GM13977 (cell line): Measurements from ENCODE around the gene IFIT1.
"Not testable (repeated sequence)": the region's sequence is repeated elsewhere in the genome, so short reads cannot be mapped to it uniquely, and the experiment has no call there.

Source experiments
- DNase-seq: peaks from one replicate; pipeline ENCODE4 v3.0.0; 2012; ENCODE audit warnings: low spot score
- CTCF ChIP-seq: IDR thresholded peaks from 2 replicates; pipeline ENCODE4 v1.5.1; 2012; ENCODE audit warnings: mild to moderate bottlenecking, control low read depth; ENCODE audit not compliant: insufficient read depth; ENCODE audit errors: extremely low read depth, missing control alignments
- in situ Hi-C: fragments of 300-500 bp; cut with MboI; formaldehyde crosslinking; loops from one replicate; pipeline ENCODE4 v1.12.0; 2022; ENCODE audit warnings: low sequenced_read_pairs, low pct_unique_long_range_greater_than_20kb, mixed read lengths, inconsistent platforms; ENCODE audit not compliant: unreplicated experiment

Gene IFIT1

DNA sequence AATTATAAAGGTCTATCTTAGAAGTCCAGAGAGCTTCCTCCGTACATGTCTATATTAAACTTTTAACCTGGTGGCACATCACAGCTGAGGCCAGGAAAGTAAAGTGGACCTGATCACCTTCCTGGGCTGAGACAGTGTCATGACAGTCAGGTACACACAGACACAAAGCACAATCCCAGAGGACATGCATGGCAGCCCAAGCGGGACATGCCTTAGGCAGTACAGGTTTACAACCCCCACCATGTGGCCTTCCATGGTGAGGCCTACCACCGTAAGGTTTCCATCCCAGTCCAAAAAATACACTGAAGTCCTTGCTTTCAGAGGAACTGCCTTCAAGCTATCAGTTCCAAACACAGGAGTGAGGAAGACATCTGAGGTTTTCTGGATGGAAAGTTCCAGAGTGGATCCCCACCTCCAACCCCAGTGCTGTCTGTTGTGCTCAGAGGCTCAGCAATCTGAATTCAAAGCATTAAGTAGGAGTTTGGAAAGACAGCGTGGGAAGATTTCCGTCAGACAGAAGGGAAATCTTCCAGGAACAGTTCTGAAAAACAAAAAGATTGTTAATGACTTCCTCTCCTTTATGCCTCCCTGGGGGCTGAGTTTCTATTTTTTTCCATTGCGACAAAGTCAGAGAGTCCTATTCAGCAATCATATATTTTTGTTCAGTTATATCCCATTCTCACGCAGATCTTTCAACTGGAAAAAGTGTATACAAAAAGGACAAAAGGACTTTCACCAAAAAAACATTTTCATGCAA, 44.5 kb upstream of the IFIT1 start:
- DNase-seq, result no peak
- no peak for TF ChIP-seq CTCF
- in situ Hi-C loops, result no loop called here

- no peak for TF ChIP-seq CTCF
- no peak for DNase-seq
- in situ Hi-C loops, result no loop called here
Observed at GRCh38 chr10:89348481-89348880, 43.9 kb upstream of the IFIT1 start.

GRCh38 chr10:89348975-89349374, 43.4 kb upstream of the IFIT1 start:
- no peak for TF ChIP-seq CTCF
- DNase-seq, result no peak
- in situ Hi-C loops, result no loop called here

DNA sequence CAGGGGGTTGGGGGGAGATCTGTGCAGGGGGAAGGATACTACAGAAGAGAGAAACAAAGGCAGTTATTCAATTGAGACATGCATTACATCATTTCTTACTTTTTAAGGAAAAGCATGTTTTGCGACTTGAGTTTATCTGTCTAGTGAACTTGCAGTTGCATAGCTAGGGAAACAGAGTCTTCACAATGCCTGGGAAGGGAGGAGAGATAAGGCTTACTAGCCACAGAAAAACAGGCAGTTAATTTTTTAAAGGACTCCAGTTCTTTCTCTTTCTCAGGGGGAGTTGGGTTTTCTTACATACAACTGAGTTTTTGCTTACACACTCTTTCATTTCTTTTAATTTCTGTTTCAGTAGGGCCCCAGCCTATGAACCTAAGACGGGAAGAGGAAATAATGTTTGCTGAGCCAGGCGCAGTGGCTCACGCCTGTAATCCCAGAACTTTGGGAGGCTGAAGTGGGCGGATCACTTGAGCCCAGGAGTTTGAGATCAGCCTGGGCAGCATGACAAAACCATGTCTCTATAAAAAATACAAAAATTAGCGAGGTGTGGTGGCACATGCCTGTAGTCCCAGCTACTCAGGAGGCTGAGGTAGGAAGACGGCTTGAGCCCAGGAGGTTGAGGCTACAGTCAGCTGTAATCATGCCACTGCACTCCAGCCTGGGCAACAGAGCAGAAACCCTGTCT, 41.6 kb upstream of the IFIT1 start:
- in situ Hi-C loops, DNase-seq: not testable (repeated sequence)

GRCh38 chr10:89351412-89351779, 41.0 kb upstream of the IFIT1 start:
- no peak for TF ChIP-seq CTCF
- in situ Hi-C loops, result no loop called here
- DNase-seq, result peak; percentile 53

- DNase-seq, result no peak
Observed at GRCh38 chr10:89351780-89352597, 40.4 kb upstream of the IFIT1 start.

More at GRCh38 chr10:89351780-89352597, 40.4 kb upstream of the IFIT1 start:
- no peak for TF ChIP-seq CTCF
- in situ Hi-C loops, result no loop called here
